Astrocyte of the cerebellum (primary cell): ENCODE results near the gene SLC12A7.

Experiments used
- DNase-seq: peaks from one replicate; pipeline ENCODE4 v3.0.0-alpha.2; 2011; ENCODE audit warnings: low read depth
- H3K4me3 ChIP-seq: 2 replicates; pipeline ENCODE4 v1.5.1; 2011; ENCODE audit warnings: mild to moderate bottlenecking, low read depth, low read length, moderate library complexity
- CTCF ChIP-seq: IDR thresholded peaks from 2 replicates; pipeline ENCODE4 v1.5.1; 2012; ENCODE audit warnings: low read length, low read depth, moderate library complexity, mild to moderate bottlenecking; ENCODE audit errors: missing control alignments
- in situ Hi-C: cut with HindIII; loops from 2 replicates; pipeline ENCODE4 v1.10.0; 2017; ENCODE audit warnings: low sequenced_read_pairs

The SLC12A7 gene

GRCh38 chr5:1075931-1076330 is 35.9 kb downstream of the SLC12A7 start:
- H3K4me3 ChIP-seq = no peak overlapping the region
- no peak for DNase-seq
- in situ Hi-C loops = no loop called here
- no peak for TF ChIP-seq CTCF

GRCh38 chr5:1075555-1075881 is 36.3 kb downstream of the SLC12A7 start:
- DNase-seq = no peak
- TF ChIP-seq CTCF = no peak
- H3K4me3 ChIP-seq = no peak overlapping the region
- in situ Hi-C loops = no loop called here

DNA sequence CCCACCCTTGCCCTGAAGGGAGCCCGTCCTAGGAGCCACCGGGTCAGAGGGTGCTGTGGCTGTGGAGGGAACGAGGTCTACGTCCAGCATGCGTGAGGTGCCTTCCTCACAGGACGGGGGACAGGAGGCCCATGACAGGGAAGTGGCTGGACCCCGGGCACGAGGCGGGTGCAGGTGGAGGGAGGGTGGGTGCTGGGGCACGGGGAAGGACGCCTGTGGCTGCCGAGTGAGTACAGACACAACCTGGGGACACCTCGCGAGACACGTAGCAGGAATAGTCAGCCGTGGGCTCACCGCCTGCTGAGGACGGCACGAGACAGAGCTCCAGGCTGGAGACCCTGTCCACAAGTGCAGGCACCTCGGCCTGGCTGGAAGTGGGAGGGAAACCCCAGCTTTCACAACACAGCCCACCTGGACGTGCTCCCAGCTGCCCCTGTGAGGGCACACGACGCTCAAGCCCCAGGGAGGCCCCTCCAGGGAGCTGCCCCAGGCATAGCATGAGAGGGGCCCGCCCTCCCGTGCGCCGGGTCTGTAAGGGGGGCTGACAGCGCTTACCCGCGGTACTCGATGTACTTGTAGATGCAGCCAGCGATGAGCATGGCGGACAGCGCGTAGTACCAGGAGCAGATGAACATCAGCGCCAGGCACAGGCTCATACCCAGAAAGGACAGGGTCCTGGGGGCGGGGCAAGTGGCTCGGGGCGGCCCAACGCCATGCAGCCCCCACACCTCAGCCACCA is 36.9 kb downstream of the SLC12A7 start:
- H3K4me3 ChIP-seq = no peak overlapping the region
- TF ChIP-seq CTCF = no peak
- in situ Hi-C loops = no loop called here
- no peak for DNase-seq

DNA sequence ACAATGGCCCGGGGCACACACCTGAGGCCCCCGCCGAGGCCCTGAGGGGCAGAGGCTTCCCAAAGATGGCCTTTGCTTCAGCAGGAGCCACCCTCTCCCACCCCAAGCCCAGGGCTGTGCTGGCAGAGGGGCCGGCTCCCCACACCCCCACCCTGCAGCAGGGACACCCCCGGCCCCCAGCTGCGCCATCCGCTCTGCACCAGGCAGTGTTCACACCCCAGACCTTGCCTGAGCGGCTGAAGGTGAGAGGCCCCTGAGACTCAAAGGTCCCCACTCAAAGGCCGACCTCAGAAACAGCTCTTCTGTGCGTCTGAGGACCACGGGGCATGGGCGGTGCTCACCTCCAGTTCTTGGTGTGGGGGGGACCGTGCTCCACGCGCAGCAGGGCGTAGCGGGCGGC is 37.6 kb downstream of the SLC12A7 start:
- in situ Hi-C loops = no loop called here
- no peak for TF ChIP-seq CTCF
- H3K4me3 ChIP-seq = no peak overlapping the region
- no peak for DNase-seq

DNA sequence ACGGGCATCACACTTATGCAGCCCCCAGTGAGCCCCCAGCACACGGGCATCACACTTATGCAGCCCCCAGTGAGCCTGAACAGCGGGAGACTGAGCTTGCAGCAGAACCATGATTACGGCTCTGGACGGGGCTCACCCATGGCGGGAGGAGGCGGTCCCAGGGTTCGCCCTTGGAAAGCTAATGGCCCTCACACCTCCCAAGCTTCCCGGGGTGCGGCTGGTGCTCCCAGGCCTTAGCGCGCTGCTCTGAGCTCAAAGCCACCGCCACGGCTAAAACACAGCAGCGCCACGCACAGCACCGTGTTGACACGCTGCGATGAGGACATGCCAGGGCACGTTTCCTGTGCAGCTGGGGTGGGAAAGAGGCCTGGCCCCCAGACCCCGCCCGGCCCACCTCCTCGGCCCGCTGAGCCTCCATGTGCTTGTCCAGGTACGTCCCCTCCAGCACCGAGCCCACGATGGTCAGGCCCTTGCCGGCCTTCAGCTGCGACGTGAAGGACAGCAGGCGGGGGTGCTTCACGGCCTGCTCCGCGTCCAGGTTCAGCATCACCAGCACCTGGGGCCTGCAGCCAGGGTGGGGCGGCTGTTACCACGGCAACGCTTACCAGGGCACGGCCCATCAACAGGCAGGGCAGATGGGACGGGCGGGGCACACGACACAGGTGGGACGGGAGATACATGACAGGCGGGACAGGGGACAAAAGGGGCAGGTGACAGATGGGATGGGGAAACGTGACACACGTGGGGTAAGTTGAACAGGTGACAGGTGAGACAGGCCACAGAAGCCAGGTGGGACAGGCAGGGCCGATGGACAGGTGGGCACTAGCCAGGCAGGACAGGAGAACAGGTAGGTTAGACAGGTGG is 38.4 kb downstream of the SLC12A7 start:
- TF ChIP-seq CTCF = no peak
- no peak for DNase-seq
- in situ Hi-C loops = no loop called here
- no peak overlapping the region for H3K4me3 ChIP-seq

DNA sequence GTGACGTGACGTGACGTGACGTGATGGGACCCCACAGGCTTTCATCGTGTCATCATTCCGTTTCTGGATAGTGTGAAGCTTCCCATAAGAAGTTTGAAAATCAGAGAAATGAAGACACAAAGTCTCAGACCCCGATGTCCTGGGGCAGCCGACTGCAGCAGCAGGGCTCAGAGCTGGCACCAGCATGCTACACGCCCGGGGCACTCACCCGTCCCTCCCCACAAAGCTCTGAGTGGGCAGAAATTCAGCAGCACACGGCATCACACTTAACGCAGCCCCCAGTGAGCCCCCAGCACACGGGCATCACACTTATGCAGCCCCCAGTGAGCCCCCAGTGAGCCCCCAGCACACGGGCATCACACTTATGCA is 42.2 kb downstream of the SLC12A7 start:
- DNase-seq = no peak
- in situ Hi-C loops = no loop called here
- no peak for TF ChIP-seq CTCF
- no peak overlapping the region for H3K4me3 ChIP-seq
